Measurements from ENCODE around the gene SNAPC2. TPM values are rescaled to one million over a fixed set of nuclear protein-coding genes. Genes with fewer than 3 reads are reported as not detected.

Gene SNAPC2
- total and polyA plus RNA-seq, 2 of the 13 experiments (the other 11 are each of a cell fraction or from before 2014, with no cell fraction given): 10.2 to 12.7 TPM

DNA sequence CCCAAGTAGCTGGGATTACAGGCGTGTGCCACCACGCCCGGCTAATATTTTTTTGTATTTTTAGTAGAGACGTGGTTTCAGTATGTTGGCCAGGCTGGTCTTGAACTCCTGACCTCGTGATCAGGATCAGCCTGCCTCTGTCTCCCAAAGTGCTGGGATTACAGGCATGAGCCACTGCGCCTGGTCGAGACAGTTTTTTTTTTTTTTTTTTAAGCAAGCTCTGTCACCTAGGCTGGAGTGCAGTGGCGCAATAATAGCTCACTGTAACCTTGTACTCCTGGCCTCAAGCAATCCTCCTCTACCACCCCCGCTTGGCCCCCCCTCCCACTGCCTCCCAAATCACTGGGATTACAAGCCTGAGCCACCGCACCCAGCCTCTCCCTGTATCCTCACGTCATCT lies 22.8 kb upstream of the SNAPC2 start (continued):
- TF ChIP-seq ZNF749 (CRISPR knock-in tag; IDR thresholded peaks at IDR 0.05; ENCODE audit: borderline replicate concordance) (no peak), NCOA2 (CRISPR knock-in tag; IDR thresholded peaks at IDR 0.05) (peak; percentile 46), HOXA9 (CRISPR knock-in tag; IDR thresholded peaks at IDR 0.05; ENCODE audit: borderline replicate concordance) (no peak), ZNF709 (CRISPR knock-in tag; IDR thresholded peaks at IDR 0.05) (no peak), SMAD3 (CRISPR knock-in tag; IDR thresholded peaks at IDR 0.05) (no peak), SSRP1 (CRISPR knock-in tag; IDR thresholded peaks at IDR 0.05) (0 out of 2 replicates have a peak, but pooled peaks have one; percentile 70), GTF2F1 (IDR thresholded peaks at IDR 0.05; ENCODE audit: low read length) (no peak), ASH2L (IDR thresholded peaks at IDR 0.05; ENCODE audit: insufficient read length, low read depth, low read length) (peak; percentile 16), PBX2 (CRISPR knock-in tag; IDR thresholded peaks at IDR 0.05) (no peak), ZNF605 (CRISPR knock-in tag; IDR thresholded peaks at IDR 0.05) (no peak), ATF7 (IDR thresholded peaks at IDR 0.05) (no peak), ATF7 (CRISPR knock-in tag; IDR thresholded peaks at IDR 0.05) (no peak; the same call in 1 of the 2 replicates), MEF2D (CRISPR knock-in tag; IDR thresholded peaks at IDR 0.05) (peak; percentile 55; the same call in 1 of the 2 replicates), ZNF619 (CRISPR knock-in tag; IDR thresholded peaks at IDR 0.05) (no peak), ZNF703 (CRISPR knock-in tag; IDR thresholded peaks at IDR 0.05; ENCODE audit: borderline replicate concordance) (no peak), ZNF124 (CRISPR knock-in tag; IDR thresholded peaks at IDR 0.05) (no peak), ZNF563 (CRISPR knock-in tag; IDR thresholded peaks at IDR 0.05) (no peak), ZC3H4 (CRISPR knock-in tag; IDR thresholded peaks at IDR 0.05; ENCODE audit: borderline replicate concordance) (no peak), ZNF766 (CRISPR knock-in tag; IDR thresholded peaks at IDR 0.05; ENCODE audit: borderline replicate concordance) (0 out of 2 replicates have a peak, but pooled peaks have one; percentile 43), ZFP1 (CRISPR knock-in tag; IDR thresholded peaks at IDR 0.05) (no peak), ZFP36L2 (CRISPR knock-in tag; IDR thresholded peaks at IDR 0.05) (no peak), NR1H2 (CRISPR knock-in tag; IDR thresholded peaks at IDR 0.05; ENCODE audit: borderline replicate concordance, low read depth) (no peak), ZNF557 (CRISPR knock-in tag; IDR thresholded peaks at IDR 0.05) (no peak), CC2D1A (CRISPR knock-in tag; IDR thresholded peaks at IDR 0.05) (no peak), MXD4 (CRISPR knock-in tag; IDR thresholded peaks at IDR 0.05) (no peak), ZNF558 (CRISPR knock-in tag; IDR thresholded peaks at IDR 0.05; ENCODE audit: borderline replicate concordance) (no peak), STAG1 (CRISPR knock-in tag; IDR thresholded peaks at IDR 0.05) (no peak), HES4 (CRISPR knock-in tag; IDR thresholded peaks at IDR 0.05; ENCODE audit: borderline replicate concordance) (no peak), ZNF782 (CRISPR knock-in tag; IDR thresholded peaks at IDR 0.05; ENCODE audit: borderline replicate concordance) (no peak)
- TF ChIP-seq, protein P1, sequence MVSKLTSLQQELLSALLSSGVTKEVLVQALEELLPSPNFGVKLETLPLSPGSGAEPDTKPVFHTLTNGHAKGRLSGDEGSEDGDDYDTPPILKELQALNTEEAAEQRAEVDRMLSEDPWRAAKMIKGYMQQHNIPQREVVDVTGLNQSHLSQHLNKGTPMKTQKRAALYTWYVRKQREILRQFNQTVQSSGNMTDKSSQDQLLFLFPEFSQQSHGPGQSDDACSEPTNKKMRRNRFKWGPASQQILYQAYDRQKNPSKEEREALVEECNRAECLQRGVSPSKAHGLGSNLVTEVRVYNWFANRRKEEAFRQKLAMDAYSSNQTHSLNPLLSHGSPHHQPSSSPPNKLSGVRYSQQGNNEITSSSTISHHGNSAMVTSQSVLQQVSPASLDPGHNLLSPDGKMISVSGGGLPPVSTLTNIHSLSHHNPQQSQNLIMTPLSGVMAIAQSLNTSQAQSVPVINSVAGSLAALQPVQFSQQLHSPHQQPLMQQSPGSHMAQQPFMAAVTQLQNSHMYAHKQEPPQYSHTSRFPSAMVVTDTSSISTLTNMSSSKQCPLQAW (CRISPR knock-in tag; IDR thresholded peaks at IDR 0.05): peak; percentile 55; the same call in 1 of the 2 replicates
- TF ChIP-seq, protein P2, sequence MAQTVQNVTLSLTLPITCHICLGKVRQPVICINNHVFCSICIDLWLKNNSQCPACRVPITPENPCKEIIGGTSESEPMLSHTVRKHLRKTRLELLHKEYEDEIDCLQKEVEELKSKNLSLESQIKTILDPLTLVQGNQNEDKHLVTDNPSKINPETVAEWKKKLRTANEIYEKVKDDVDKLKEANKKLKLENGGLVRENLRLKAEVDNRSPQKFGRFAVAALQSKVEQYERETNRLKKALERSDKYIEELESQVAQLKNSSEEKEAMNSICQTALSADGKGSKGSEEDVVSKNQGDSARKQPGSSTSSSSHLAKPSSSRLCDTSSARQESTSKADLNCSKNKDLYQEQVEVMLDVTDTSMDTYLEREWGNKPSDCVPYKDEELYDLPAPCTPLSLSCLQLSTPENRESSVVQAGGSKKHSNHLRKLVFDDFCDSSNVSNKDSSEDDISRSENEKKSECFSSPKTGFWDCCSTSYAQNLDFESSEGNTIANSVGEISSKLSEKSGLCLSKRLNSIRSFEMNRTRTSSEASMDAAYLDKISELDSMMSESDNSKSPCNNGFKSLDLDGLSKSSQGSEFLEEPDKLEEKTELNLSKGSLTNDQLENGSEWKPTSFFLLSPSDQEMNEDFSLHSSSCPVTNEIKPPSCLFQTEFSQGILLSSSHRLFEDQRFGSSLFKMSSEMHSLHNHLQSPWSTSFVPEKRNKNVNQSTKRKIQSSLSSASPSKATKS (CRISPR knock-in tag; IDR thresholded peaks at IDR 0.05): no peak
